Dendritic cell treated with granulocyte-macrophage colony-stimulating factor and Interleukin-4, amounts not matched to agents 40 ng/mL and 50 ng/mL, for 4 days (primary cell): ENCODE results near the gene ITGB1.
"Not testable (repeated sequence)": the region's sequence is repeated elsewhere in the genome, so short reads cannot be mapped to it uniquely, and the experiment has no call there.

Experiments used
- H3K27ac Mint-ChIP-seq: one replicate; pipeline ENCODE4 v1.8.0; 2022; ENCODE audit warnings: mild to moderate bottlenecking, mixed read lengths
- H3K27me3 Mint-ChIP-seq: one replicate; pipeline ENCODE4 v1.8.0; 2022; ENCODE audit warnings: mild to moderate bottlenecking, mixed read lengths
- H3K36me3 Mint-ChIP-seq: one replicate; pipeline ENCODE4 v1.8.0; 2022; ENCODE audit warnings: low read depth, mixed read lengths
- H3K4me1 Mint-ChIP-seq: one replicate; pipeline ENCODE4 v1.8.0; 2022; ENCODE audit warnings: low read depth, mixed read lengths
- H3K4me3 Mint-ChIP-seq: one replicate; pipeline ENCODE4 v1.8.0; 2022; ENCODE audit warnings: mild to moderate bottlenecking, moderate library complexity, mixed read lengths
- H3K9me3 Mint-ChIP-seq: one replicate; pipeline ENCODE4 v1.8.0; 2022; ENCODE audit warnings: mixed read lengths
- intact Hi-C: fragments of 100-400 bp; cut with micrococcal nuclease; formaldehyde crosslinking; loops from one replicate; pipeline ENCODE4 v1.15.0; 2022

Gene ITGB1

GRCh38 chr10:32958085-32959005 lies at the start of gene ITGB1:
Gene ITGB1, minus strand, starts transcription at chr10:32958230. Its CDS starts 22,672 bp downstream, at chr10:32935558.
- Mint-ChIP-seq H3K4me1 (peaks cover 55% of the 10 kb centered on the region), H3K36me3 (peaks cover 19% of the 10 kb centered on the region), H3K27me3 (no peaks in the 10 kb centered on the region), H3K27ac (peak within 1 kb of the TSS; percentile 98), H3K4me3 (peak within 1 kb of the TSS; percentile 97), H3K9me3 (no peaks in the 10 kb centered on the region)
- intact Hi-C loops: loop anchor here (1.0 to 5.0 kb wide), 2 partner anchors 20 to 49 kb away; no protein-coding TSS in a partner anchor

GRCh38 chr10:33006342-33006887 lies 48.4 kb upstream of the ITGB1 start:
- no peak overlapping the region for H3K4me3 Mint-ChIP-seq
- H3K27me3 Mint-ChIP-seq: peaks cover 6% of the 10 kb centered on the region
- intact Hi-C loops: loop anchor here (5.0 kb wide), 2 partner anchors 49 to 559 kb away; partner anchors contain the start of genes CCDC7 and ITGB1
- no peaks in the 10 kb centered on the region for H3K36me3 Mint-ChIP-seq
- no peaks in the 10 kb centered on the region for H3K9me3 Mint-ChIP-seq
- no peak overlapping the region for H3K27ac Mint-ChIP-seq
- peaks cover 23% of the 10 kb centered on the region for H3K4me1 Mint-ChIP-seq

- Mint-ChIP-seq H3K4me3 (peak overlapping the region; percentile 78), H3K36me3 (no peaks in the 10 kb centered on the region), H3K27me3 (peaks cover 6% of the 10 kb centered on the region), H3K4me1 (peaks cover 23% of the 10 kb centered on the region), H3K27ac (peak overlapping the region; percentile 78), H3K9me3 (no peaks in the 10 kb centered on the region)
- intact Hi-C loops: loop anchor here (5.0 kb wide), 2 partner anchors 48 to 558 kb away; partner anchors contain the start of genes CCDC7 and ITGB1
Measured at GRCh38 chr10:33005322-33006301, 47.6 kb upstream of the ITGB1 start.

- intact Hi-C loops: no loop called here
- Mint-ChIP-seq H3K4me3 (no peak overlapping the region), H3K9me3 (no peaks in the 10 kb centered on the region), H3K36me3 (no peaks in the 10 kb centered on the region), H3K27me3 (no peaks in the 10 kb centered on the region), H3K27ac (no peak overlapping the region), H3K4me1 (peaks cover 11% of the 10 kb centered on the region)
Measured at GRCh38 chr10:33001908-33002492, 44.0 kb upstream of the ITGB1 start.

GRCh38 chr10:32998060-32998581 lies 40.1 kb upstream of the ITGB1 start:
- H3K4me3 Mint-ChIP-seq, H3K27me3 Mint-ChIP-seq, intact Hi-C loops, H3K4me1 Mint-ChIP-seq, H3K36me3 Mint-ChIP-seq, H3K27ac Mint-ChIP-seq, H3K9me3 Mint-ChIP-seq: not testable (repeated sequence)

GRCh38 chr10:32995751-32996150 lies 37.7 kb upstream of the ITGB1 start:
- intact Hi-C loops: no loop called here
- Mint-ChIP-seq H3K27ac (no peak overlapping the region), H3K4me1 (no peaks in the 10 kb centered on the region), H3K4me3 (no peak overlapping the region), H3K9me3 (peaks cover 4% of the 10 kb centered on the region), H3K27me3 (no peaks in the 10 kb centered on the region), H3K36me3 (no peaks in the 10 kb centered on the region)

GRCh38 chr10:32995066-32995622 lies 37.1 kb upstream of the ITGB1 start:
- Mint-ChIP-seq H3K27ac (no peak overlapping the region), H3K4me3 (no peak overlapping the region), H3K4me1 (no peaks in the 10 kb centered on the region), H3K9me3 (peaks cover 8% of the 10 kb centered on the region), H3K36me3 (no peaks in the 10 kb centered on the region), H3K27me3 (no peaks in the 10 kb centered on the region)
- intact Hi-C loops: no loop called here

- H3K9me3 Mint-ChIP-seq, H3K4me3 Mint-ChIP-seq, H3K27ac Mint-ChIP-seq, H3K27me3 Mint-ChIP-seq, intact Hi-C loops, H3K4me1 Mint-ChIP-seq, H3K36me3 Mint-ChIP-seq: not testable (repeated sequence)
Measured at GRCh38 chr10:32994632-32995031, 36.6 kb upstream of the ITGB1 start.

- H3K9me3 Mint-ChIP-seq, H3K36me3 Mint-ChIP-seq, H3K27me3 Mint-ChIP-seq, H3K27ac Mint-ChIP-seq, H3K4me3 Mint-ChIP-seq, H3K4me1 Mint-ChIP-seq, intact Hi-C loops: not testable (repeated sequence)
Measured at GRCh38 chr10:32992310-32992709, 34.3 kb upstream of the ITGB1 start.

- no peak overlapping the region for H3K27ac Mint-ChIP-seq
- H3K27me3 Mint-ChIP-seq: no peaks in the 10 kb centered on the region
- H3K9me3 Mint-ChIP-seq: peaks cover 8% of the 10 kb centered on the region
- intact Hi-C loops: no loop called here
- no peak overlapping the region for H3K4me3 Mint-ChIP-seq
- H3K36me3 Mint-ChIP-seq: no peaks in the 10 kb centered on the region
- H3K4me1 Mint-ChIP-seq: no peaks in the 10 kb centered on the region
Measured at GRCh38 chr10:32990811-32991210, 32.8 kb upstream of the ITGB1 start.

GRCh38 chr10:32988604-32989003 lies 30.6 kb upstream of the ITGB1 start:
- intact Hi-C loops: no loop called here
- Mint-ChIP-seq H3K36me3 (no peaks in the 10 kb centered on the region), H3K4me1 (peaks cover 11% of the 10 kb centered on the region), H3K4me3 (no peak overlapping the region), H3K27me3 (no peaks in the 10 kb centered on the region), H3K9me3 (peaks cover 8% of the 10 kb centered on the region), H3K27ac (no peak overlapping the region)

GRCh38 chr10:32987172-32987571 lies 29.1 kb upstream of the ITGB1 start:
- Mint-ChIP-seq H3K36me3 (no peaks in the 10 kb centered on the region), H3K4me3 (no peak overlapping the region), H3K9me3 (peaks cover 8% of the 10 kb centered on the region), H3K27me3 (no peaks in the 10 kb centered on the region), H3K4me1 (peaks cover 16% of the 10 kb centered on the region), H3K27ac (no peak overlapping the region)
- intact Hi-C loops: no loop called here

- no peaks in the 10 kb centered on the region for H3K27me3 Mint-ChIP-seq
- no peak overlapping the region for H3K4me3 Mint-ChIP-seq
- H3K9me3 Mint-ChIP-seq: peaks cover 5% of the 10 kb centered on the region
- intact Hi-C loops: no loop called here
- H3K27ac Mint-ChIP-seq: no peak overlapping the region
- H3K4me1 Mint-ChIP-seq: peaks cover 21% of the 10 kb centered on the region
- no peaks in the 10 kb centered on the region for H3K36me3 Mint-ChIP-seq
Measured at GRCh38 chr10:32985775-32986350, 27.8 kb upstream of the ITGB1 start.
